Naive B cell (primary cell): ENCODE data around the gene IGF1. TPM values are rescaled to one million over a fixed set of nuclear protein-coding genes. Genes with fewer than 3 reads are reported as not detected.

ENCODE experiments used
- ATAC-seq, 2 donors: fragments of 150-1000 bp; cut with Tn5 transposase; 2 replicates each; pipeline ENCODE4 v1.10.0; 2021; ENCODE audit warnings: low read depth in 2 of 2, mild to moderate bottlenecking in 2 of 2, moderate library complexity in 2 of 2
- DNase-seq: peaks from one replicate; pipeline ENCODE4 v3.0.0; 2022
- H3K27ac Mint-ChIP-seq, 6 donors: one replicate each; pipeline ENCODE4 v1.8.0; 2020 to 2022; ENCODE audit warnings: mild to moderate bottlenecking in 6 of 6, mixed read lengths in 6 of 6, moderate library complexity in 5 of 6, inconsistent platforms in 2 of 6
- H3K27me3 Mint-ChIP-seq, 3 donors: one replicate each; pipeline ENCODE4 v1.8.0; 2021 to 2022; ENCODE audit warnings: mixed read lengths in 3 of 3, mild to moderate bottlenecking in 1 of 3
- H3K36me3 Mint-ChIP-seq, 2 donors: one replicate each; pipeline ENCODE4 v1.8.0; 2020 to 2022; ENCODE audit warnings: mixed read lengths in 2 of 2, inconsistent platforms in 1 of 2, mild to moderate bottlenecking in 1 of 2
- H3K4me1 Mint-ChIP-seq, 3 donors: one replicate each; pipeline ENCODE4 v1.8.0; 2020 to 2022; ENCODE audit warnings: mixed read lengths in 3 of 3, inconsistent platforms in 1 of 3, mild to moderate bottlenecking in 1 of 3, moderate library complexity in 1 of 3
- H3K4me3 Mint-ChIP-seq, 8 donors: one replicate each; pipeline ENCODE4 v1.8.0; 2020 to 2022; ENCODE audit warnings: mild to moderate bottlenecking in 8 of 8, mixed read lengths in 8 of 8, moderate library complexity in 8 of 8, inconsistent platforms in 2 of 8
- H3K9me3 Mint-ChIP-seq, 7 donors: one replicate each; pipeline ENCODE4 v1.8.0; 2020 to 2022; ENCODE audit warnings: mixed read lengths in 7 of 7, mild to moderate bottlenecking in 5 of 7, inconsistent platforms in 2 of 7, moderate library complexity in 1 of 7
- polyA plus RNA-seq, 6 donors: library from polyadenylated mRNA; unstranded; fragments of 300-500 nt; fragmentation: Illumina TruSeq; gene quantifications; one replicate each; pipeline ENCODE4 v1.2.3, GENCODE V29; 2021; ENCODE audit warnings: low read depth in 6 of 6

IGF1 gene
- not detected for polyA plus RNA-seq

DNA sequence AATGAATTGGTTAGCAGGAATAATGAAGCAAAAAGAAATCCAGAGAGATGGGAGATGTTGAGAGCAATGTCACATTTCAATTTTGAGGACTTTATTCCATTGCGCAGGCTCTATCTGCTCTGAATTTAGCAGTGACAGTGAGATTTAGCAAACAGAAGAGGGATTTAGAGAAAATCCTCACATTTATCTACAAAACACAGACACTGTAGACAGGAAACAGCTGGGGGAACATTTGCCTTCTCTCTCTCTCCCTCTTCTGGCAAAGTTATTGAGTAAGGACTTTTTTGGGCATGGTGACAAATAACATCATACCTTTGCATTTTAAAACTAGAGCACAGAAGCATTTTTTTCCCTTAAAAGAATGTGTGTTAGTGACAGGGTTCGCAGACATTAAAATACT is at the start of gene IGF1:
TSS of gene IGF1 (minus strand) at position 158 of the 400 bp plus-strand sequence. CDS start 182 bp downstream, outside the sequence.
- H3K27ac Mint-ChIP-seq = no peak within 1 kb of the TSS
- DNase-seq = no peak

DNA sequence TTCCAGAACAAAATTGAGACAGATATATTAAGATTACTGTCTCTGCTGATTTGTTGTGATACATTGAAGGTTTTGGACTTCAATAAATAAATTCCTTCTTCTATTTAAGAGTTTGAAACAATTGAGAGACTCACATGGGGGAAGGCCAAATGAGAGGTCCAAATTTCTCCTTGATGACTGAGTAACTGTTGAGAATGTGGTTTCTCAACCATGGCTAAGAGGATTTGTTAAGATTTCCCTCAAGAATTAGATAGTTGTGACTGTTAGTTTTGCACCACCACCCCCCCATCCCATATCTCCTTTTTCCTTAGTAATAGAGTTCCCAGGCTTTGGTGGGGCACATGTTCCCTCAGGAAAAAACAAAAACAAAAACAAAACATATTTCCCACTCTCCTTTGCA is 47.7 kb upstream of the IGF1 start:
- Mint-ChIP-seq H3K4me3 (no peak overlapping the region), H3K36me3 (no peaks in the 10 kb centered on the region), H3K27me3 (peaks cover 4 to 30% (median 21%) of the 10 kb centered on the region in 3 donors), H3K9me3 (peaks cover 0 to 9% (median 0%) of the 10 kb centered on the region in 7 donors), H3K27ac (no peak overlapping the region), H3K4me1 (no peaks in the 10 kb centered on the region)
- DNase-seq (no peak), ATAC-seq (no peak)

More for the DNA sequence above, at the start of gene IGF1:
- H3K9me3 Mint-ChIP-seq = no peaks in the 10 kb centered on the region
- H3K4me1 Mint-ChIP-seq = peaks cover 8 to 15% (median 15%) of the 10 kb centered on the region in 3 donors
- no peak for ATAC-seq
- no peak within 1 kb of the TSS for H3K4me3 Mint-ChIP-seq
- no peaks in the 10 kb centered on the region for H3K36me3 Mint-ChIP-seq
- peaks cover 0 to 12% (median 2%) of the 10 kb centered on the region in 3 donors for H3K27me3 Mint-ChIP-seq

DNA sequence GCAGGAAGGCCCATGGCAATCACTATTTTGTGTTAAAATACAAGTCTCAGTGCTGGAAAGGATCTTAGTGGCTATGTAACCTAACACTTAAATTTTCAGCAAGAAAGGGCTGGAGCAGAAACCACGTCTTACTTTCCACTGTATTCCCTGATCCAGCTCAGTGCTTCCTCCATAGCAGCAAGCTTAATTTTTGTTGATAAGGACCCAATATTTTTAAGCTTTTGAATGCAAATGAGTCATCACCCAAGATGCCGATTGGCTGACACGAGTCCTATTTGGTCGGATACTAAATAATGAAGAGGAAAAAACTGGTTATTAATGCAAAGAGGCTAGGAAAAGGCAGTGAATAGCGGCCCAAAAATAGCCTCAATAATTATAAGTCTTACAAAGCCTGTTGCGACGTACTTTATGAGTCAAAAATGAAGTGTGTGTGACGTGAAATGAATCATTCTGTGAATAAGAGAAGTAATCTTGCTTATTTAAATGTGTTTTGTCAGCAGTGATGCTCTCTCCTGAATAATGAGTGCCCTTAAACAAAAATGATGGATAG is 46.9 kb upstream of the IGF1 start:
- Mint-ChIP-seq H3K27ac (no peak overlapping the region), H3K4me1 (no peaks in the 10 kb centered on the region), H3K4me3 (no peak overlapping the region), H3K36me3 (no peaks in the 10 kb centered on the region), H3K9me3 (peaks cover 0 to 9% (median 0%) of the 10 kb centered on the region in 7 donors), H3K27me3 (peaks cover 0 to 30% (median 22%) of the 10 kb centered on the region in 3 donors)
- ATAC-seq = no peak
- DNase-seq = no peak

DNA sequence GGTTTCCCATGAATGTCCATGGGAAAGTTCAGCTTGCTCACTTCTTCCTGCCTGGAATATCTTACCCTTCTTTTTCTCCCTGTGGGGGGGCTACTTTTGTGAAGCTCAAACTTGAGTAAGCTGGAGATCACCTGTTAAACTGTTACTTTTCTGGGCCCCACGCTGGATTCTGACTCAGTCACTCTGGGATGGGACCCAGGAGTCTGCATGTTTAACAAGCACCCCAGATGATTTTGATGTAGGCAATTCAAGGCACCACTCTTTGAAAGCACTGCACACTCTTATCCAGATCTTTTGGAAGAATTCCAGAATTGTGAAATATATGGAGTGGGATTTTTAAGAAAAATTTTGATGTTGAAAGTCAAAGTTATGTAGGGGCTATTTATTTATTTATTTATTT is 46.3 kb upstream of the IGF1 start:
- no peaks in the 10 kb centered on the region for H3K4me1 Mint-ChIP-seq
- ATAC-seq = no peak
- H3K4me3 Mint-ChIP-seq = no peak overlapping the region
- peaks cover under 1 to 29% (median 21%) of the 10 kb centered on the region in 3 donors for H3K27me3 Mint-ChIP-seq
- no peaks in the 10 kb centered on the region for H3K36me3 Mint-ChIP-seq
- H3K9me3 Mint-ChIP-seq = peaks cover 0 to 9% (median 0%) of the 10 kb centered on the region in 7 donors
- DNase-seq = no peak
- H3K27ac Mint-ChIP-seq = no peak overlapping the region

DNA sequence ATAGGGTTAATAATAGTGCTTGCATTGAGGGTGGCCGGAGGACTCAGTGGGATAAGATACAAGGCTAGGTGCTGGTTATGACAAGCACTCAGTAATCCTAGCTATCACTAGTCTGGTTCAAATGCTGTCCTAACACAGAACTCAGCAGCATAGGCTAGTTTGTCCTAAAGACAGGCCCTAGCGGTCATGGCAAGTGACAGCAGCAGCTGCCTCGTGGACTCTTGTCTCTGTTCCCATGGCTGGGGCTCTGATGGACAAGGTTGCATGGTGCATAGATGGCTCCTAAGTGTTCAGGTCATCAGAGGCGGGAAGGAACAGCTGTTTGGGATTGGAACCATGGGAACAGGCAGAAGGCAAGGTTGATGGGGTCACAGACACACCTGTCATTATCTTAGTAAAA is 42.4 kb upstream of the IGF1 start:
- peaks cover 0 to 8% (median 3%) of the 10 kb centered on the region in 7 donors for H3K9me3 Mint-ChIP-seq
- no peak for DNase-seq

GRCh38 chr12:102521662-102522277 is 41.4 kb upstream of the IGF1 start:
- ATAC-seq (no peak), DNase-seq (no peak)
- Mint-ChIP-seq H3K9me3 (peaks cover 0 to 8% (median 3%) of the 10 kb centered on the region in 7 donors), H3K27ac (no peak overlapping the region), H3K36me3 (no peaks in the 10 kb centered on the region), H3K4me1 (no peaks in the 10 kb centered on the region), H3K4me3 (no peak overlapping the region), H3K27me3 (peaks cover 4 to 31% (median 13%) of the 10 kb centered on the region in 3 donors)

More for the DNA sequence above, 42.4 kb upstream of the IGF1 start:
- Mint-ChIP-seq H3K27me3 (peaks cover 4 to 31% (median 13%) of the 10 kb centered on the region in 3 donors), H3K4me3 (no peak overlapping the region), H3K4me1 (no peaks in the 10 kb centered on the region), H3K27ac (no peak overlapping the region), H3K36me3 (no peaks in the 10 kb centered on the region)
- no peak for ATAC-seq

DNA sequence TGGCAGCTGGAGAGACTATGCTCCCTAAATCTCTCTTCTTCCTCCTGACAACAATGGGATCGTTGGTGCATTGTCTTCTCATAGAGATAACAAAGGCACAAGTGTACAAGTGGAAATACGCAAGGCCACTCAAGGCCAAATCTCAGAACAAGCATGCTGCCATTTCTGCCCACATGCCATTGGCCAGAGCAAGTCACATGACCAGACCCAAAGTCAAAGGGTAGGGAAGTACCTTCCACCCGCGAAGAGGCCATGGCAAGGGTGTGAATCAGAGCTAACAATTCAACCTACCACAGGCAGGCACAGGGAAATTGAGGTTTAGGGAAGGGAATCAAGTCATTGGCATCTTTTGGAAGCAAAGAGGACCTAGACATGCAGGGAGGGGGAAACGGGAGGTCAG is 38.5 kb upstream of the IGF1 start:
- Mint-ChIP-seq H3K4me3 (no peak overlapping the region), H3K27ac (no peak overlapping the region), H3K4me1 (no peaks in the 10 kb centered on the region), H3K36me3 (no peaks in the 10 kb centered on the region), H3K27me3 (peaks cover 4 to 33% (median 20%) of the 10 kb centered on the region in 3 donors), H3K9me3 (peaks cover 0 to 3% (median 0%) of the 10 kb centered on the region in 7 donors)
- DNase-seq (no peak), ATAC-seq (no peak)

DNA sequence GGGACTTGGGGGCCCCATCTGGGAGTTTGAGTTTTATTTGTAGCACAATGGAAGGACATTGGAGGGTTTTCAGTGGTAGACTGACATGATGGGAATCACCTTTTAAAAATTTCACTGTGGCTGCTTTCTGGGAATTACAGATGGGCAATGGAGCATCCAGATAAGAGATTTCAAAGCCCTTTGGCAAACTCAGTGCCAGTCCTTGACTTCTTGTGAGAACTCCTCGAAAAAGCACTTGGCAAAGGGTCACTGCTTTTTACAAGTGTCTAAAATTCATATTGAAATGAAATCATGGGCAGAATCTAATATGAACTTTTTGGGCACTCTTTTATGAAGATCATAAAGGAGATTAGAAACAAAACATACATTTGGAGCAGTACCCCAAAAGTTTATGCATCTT is 34.3 kb upstream of the IGF1 start:
- no peaks in the 10 kb centered on the region for H3K4me1 Mint-ChIP-seq
- no peaks in the 10 kb centered on the region for H3K36me3 Mint-ChIP-seq
- ATAC-seq = no peak
- DNase-seq = no peak
- peaks cover 0 to 3% (median 0%) of the 10 kb centered on the region in 7 donors for H3K9me3 Mint-ChIP-seq
- H3K4me3 Mint-ChIP-seq = no peak overlapping the region
- H3K27ac Mint-ChIP-seq = no peak overlapping the region
- peaks cover 0 to 18% (median 12%) of the 10 kb centered on the region in 3 donors for H3K27me3 Mint-ChIP-seq

DNA sequence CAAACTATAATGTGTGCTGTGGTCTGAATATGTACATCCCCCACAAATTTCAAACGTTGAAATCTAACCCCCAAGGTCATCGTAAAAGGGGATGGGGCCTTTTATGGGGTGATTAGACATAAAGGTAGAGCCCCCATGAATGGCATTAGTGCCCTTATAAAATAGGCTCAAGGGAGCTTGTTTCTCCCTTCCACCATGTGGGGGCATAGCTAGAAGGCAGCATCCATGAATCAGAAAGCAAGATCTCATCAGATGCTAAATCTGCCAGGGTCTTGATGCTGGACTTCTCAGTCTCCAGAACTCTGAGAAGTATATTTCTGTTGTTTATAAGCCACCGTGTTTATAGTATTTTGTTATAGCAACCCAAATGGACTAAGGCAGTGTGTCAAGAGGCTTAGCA is 33.4 kb upstream of the IGF1 start:
- Mint-ChIP-seq H3K4me1 (no peaks in the 10 kb centered on the region), H3K4me3 (no peak overlapping the region), H3K9me3 (no peaks in the 10 kb centered on the region), H3K27me3 (peaks cover 0 to 18% (median 12%) of the 10 kb centered on the region in 3 donors), H3K36me3 (no peaks in the 10 kb centered on the region), H3K27ac (no peak overlapping the region)
- no peak for DNase-seq
- no peak for ATAC-seq

DNA sequence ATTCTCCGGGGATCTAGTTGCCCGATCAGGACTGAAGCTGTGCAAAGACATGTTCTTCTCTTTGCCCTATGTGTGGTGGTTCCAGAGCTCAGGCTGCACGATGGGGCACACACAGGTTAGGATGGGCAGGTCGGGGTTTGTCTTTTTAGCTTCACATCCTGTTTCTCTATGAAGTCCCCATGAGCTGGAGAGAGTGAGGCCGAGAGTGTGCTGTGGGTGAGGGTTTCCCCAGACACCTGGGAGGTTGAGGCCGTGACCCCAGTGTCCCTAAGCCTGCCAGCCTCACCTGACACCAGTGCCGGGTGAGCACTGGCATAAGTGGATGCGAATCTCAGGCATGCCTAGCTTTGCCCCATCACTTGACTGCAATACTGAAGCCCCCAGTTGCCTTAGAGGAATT is 32.9 kb upstream of the IGF1 start:
- Mint-ChIP-seq H3K4me1 (no peaks in the 10 kb centered on the region), H3K36me3 (no peaks in the 10 kb centered on the region), H3K27me3 (peaks cover 0 to 18% (median 12%) of the 10 kb centered on the region in 3 donors), H3K9me3 (no peaks in the 10 kb centered on the region), H3K27ac (peak overlapping the region in 1 of 6 donors; percentile 34), H3K4me3 (no peak overlapping the region)
- no peak for ATAC-seq
- no peak for DNase-seq

DNA sequence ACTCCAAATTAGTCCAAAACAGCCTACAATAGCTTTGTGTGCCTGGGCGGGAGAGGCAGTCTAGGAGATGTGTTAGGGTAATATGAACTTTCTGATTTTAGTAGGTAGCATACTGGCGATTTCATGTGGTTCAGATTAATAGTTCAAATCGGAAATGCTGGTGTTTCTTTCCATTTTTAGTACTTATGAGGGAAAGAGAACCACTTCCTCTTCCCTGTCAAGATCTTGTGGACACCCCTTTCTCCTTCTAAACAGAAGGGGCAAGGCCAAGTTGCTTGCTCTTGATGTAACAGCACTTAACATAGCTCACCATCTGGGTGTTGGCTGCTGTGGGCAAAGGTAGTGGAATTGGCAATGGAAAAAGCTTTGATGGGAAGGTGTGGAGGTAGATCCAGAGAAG is 32.2 kb upstream of the IGF1 start:
- Mint-ChIP-seq H3K36me3 (no peaks in the 10 kb centered on the region), H3K27ac (peak overlapping the region in 2 of 6 donors; percentile 41 to 77), H3K4me3 (no peak overlapping the region), H3K9me3 (peaks cover 0 to 2% (median 0%) of the 10 kb centered on the region in 7 donors), H3K27me3 (peaks cover 0 to 18% (median 12%) of the 10 kb centered on the region in 3 donors), H3K4me1 (no peaks in the 10 kb centered on the region)
- DNase-seq (no peak), ATAC-seq (no peak)

DNA sequence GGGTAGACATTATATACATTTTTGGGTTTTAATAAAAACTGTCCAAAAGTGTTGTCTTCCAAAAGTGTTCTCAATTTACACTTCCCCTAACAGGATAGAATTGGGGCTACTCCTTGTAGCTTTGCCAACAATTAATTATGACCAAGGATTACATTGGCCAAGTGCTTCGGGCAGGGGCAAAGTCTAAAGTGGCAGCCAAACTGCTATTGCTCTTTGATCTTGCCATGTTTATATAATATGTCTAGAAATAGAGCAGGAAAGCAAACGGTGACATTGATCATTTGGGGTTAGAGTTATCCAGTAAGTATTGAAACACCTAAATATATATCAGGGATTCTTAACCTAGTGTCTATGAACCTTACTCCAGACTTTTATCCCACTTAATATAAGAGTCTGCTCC is 31.2 kb upstream of the IGF1 start:
- Mint-ChIP-seq H3K27me3 (peaks cover 0 to 18% (median 11%) of the 10 kb centered on the region in 3 donors), H3K4me1 (no peaks in the 10 kb centered on the region), H3K27ac (no peak overlapping the region), H3K36me3 (no peaks in the 10 kb centered on the region), H3K4me3 (no peak overlapping the region), H3K9me3 (peaks cover 0 to 11% (median 0%) of the 10 kb centered on the region in 7 donors)
- ATAC-seq (no peak), DNase-seq (no peak)

- DNase-seq (no peak), ATAC-seq (no peak)
- Mint-ChIP-seq H3K4me1 (no peaks in the 10 kb centered on the region), H3K9me3 (peaks cover 0 to 11% (median 3%) of the 10 kb centered on the region in 7 donors), H3K36me3 (no peaks in the 10 kb centered on the region), H3K4me3 (no peak overlapping the region), H3K27ac (no peak overlapping the region), H3K27me3 (peaks cover 0 to 15% (median 4%) of the 10 kb centered on the region in 3 donors)
Measured at GRCh38 chr12:102510463-102510862, 30.1 kb upstream of the IGF1 start.

DNA sequence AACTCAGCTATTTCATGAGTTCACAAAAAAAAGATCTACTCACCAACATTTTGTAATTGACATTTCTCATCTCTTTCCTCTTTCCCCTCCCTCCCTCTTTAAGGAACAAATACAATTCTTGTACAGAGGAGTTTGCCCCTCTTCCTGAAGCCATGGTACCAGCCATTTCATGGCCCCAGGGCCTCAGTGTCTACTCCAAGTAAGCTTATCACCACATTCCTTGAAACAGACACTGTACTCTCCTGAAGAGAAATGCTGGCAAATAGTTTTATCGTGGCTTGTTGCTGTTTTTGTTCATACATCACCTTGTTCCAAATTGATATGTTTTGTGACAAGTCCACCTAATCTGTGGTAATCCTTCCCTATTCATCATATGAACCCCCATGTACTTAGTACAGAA is 29.7 kb upstream of the IGF1 start:
- no peaks in the 10 kb centered on the region for H3K36me3 Mint-ChIP-seq
- H3K27me3 Mint-ChIP-seq = peaks cover 0 to 11% (median 0%) of the 10 kb centered on the region in 3 donors
- ATAC-seq (no peak), DNase-seq (no peak)
- peak overlapping the region in 1 of 8 donors; percentile 9 for H3K4me3 Mint-ChIP-seq
- no peak overlapping the region for H3K27ac Mint-ChIP-seq
- peaks cover 0 to 11% (median 3%) of the 10 kb centered on the region in 7 donors for H3K9me3 Mint-ChIP-seq
- no peaks in the 10 kb centered on the region for H3K4me1 Mint-ChIP-seq
